Measurements from ENCODE around the gene CNTN4. TPM values are rescaled to one million over a fixed set of nuclear protein-coding genes. Genes with fewer than 3 reads are reported as not detected.

CNTN4 gene
- total RNA-seq, 3 donors from 2014 or later, result 6.6 to 16.7 (median 16.7) TPM

DNA sequence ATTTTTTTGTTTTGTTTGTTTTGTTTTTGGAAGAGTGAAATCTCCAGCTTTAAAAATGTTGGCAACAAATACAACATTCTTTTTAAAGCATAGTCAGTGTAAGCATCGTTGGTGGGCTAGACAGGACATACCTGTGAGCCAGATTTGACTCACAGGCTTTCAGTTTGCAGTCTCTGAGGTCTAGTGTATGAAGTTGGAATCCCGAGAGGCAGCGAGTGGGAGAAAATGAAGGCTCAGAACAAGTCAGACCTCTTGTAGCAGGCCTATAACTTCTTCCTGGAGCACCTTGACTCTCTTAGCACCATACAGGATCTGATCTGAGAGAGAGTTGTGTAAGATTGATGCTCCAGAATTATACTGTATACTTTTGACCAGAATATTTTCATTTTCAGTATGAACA, 60.2 kb downstream of the CNTN4 start:
- no peak for TF ChIP-seq POLR2A (IDR thresholded peaks at IDR 0.05)
- TF ChIP-seq, protein P1, sequence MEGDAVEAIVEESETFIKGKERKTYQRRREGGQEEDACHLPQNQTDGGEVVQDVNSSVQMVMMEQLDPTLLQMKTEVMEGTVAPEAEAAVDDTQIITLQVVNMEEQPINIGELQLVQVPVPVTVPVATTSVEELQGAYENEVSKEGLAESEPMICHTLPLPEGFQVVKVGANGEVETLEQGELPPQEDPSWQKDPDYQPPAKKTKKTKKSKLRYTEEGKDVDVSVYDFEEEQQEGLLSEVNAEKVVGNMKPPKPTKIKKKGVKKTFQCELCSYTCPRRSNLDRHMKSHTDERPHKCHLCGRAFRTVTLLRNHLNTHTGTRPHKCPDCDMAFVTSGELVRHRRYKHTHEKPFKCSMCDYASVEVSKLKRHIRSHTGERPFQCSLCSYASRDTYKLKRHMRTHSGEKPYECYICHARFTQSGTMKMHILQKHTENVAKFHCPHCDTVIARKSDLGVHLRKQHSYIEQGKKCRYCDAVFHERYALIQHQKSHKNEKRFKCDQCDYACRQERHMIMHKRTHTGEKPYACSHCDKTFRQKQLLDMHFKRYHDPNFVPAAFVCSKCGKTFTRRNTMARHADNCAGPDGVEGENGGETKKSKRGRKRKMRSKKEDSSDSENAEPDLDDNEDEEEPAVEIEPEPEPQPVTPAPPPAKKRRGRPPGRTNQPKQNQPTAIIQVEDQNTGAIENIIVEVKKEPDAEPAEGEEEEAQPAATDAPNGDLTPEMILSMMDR (IDR thresholded peaks at IDR 0.05), result no peak
- no peak for TF ChIP-seq POLR2AphosphoS5 (IDR thresholded peaks at IDR 0.05)
- intact Hi-C loops (cut with DNase I; ENCODE audit: low total_unique reads), result no loop called here
- no peak for DNase-seq (ENCODE audit: low spot score in 2 of 2)
- no peaks in the 10 kb centered on the region for H3K27me3 ChIP-seq
- no peak overlapping the region for H3K27ac ChIP-seq
- H3K4me3 ChIP-seq, result no peak overlapping the region
- no peaks in the 10 kb centered on the region for H3K4me1 ChIP-seq
- H3K36me3 ChIP-seq, result no peaks in the 10 kb centered on the region
- H3K9me3 ChIP-seq, result no peaks in the 10 kb centered on the region

- Histone ChIP-seq H3K4me1 (no peaks in the 10 kb centered on the region), H3K9me3 (no peaks in the 10 kb centered on the region), H3K27me3 (no peaks in the 10 kb centered on the region), H3K4me3 (no peak overlapping the region), H3K36me3 (no peaks in the 10 kb centered on the region), H3K27ac (no peak overlapping the region)
- no peak for DNase-seq (ENCODE audit: low spot score in 2 of 2)
- TF ChIP-seq, protein P1 (IDR thresholded peaks at IDR 0.05), result no peak
- TF ChIP-seq POLR2A (IDR thresholded peaks at IDR 0.05) (no peak), POLR2AphosphoS5 (IDR thresholded peaks at IDR 0.05) (no peak)
- intact Hi-C loops (cut with DNase I; ENCODE audit: low total_unique reads), result no loop called here
Observed at GRCh38 chr3:2166552-2166951, 67.9 kb downstream of the CNTN4 start.

GRCh38 chr3:2172561-2173171, 74.0 kb downstream of the CNTN4 start:
- H3K27ac ChIP-seq, result no peak overlapping the region
- H3K27me3 ChIP-seq, result no peaks in the 10 kb centered on the region
- intact Hi-C loops (cut with DNase I; ENCODE audit: low total_unique reads), result no loop called here
- H3K4me3 ChIP-seq, result no peak overlapping the region
- H3K9me3 ChIP-seq, result no peaks in the 10 kb centered on the region
- TF ChIP-seq, protein P1 (IDR thresholded peaks at IDR 0.05), result no peak
- TF ChIP-seq POLR2A (IDR thresholded peaks at IDR 0.05) (no peak), POLR2AphosphoS5 (IDR thresholded peaks at IDR 0.05) (no peak)
- H3K36me3 ChIP-seq, result no peaks in the 10 kb centered on the region
- H3K4me1 ChIP-seq, result no peaks in the 10 kb centered on the region
- DNase-seq (ENCODE audit: low spot score in 2 of 2), result no peak

GRCh38 chr3:2180634-2181033, 82.0 kb downstream of the CNTN4 start:
- no peak for DNase-seq (ENCODE audit: low spot score in 2 of 2)
- TF ChIP-seq, protein P1 (IDR thresholded peaks at IDR 0.05), result no peak
- TF ChIP-seq POLR2AphosphoS5 (IDR thresholded peaks at IDR 0.05) (no peak), POLR2A (IDR thresholded peaks at IDR 0.05) (no peak)
- Histone ChIP-seq H3K9me3 (no peaks in the 10 kb centered on the region), H3K4me3 (no peak overlapping the region), H3K27ac (no peak overlapping the region), H3K4me1 (no peaks in the 10 kb centered on the region), H3K36me3 (no peaks in the 10 kb centered on the region), H3K27me3 (no peaks in the 10 kb centered on the region)
- intact Hi-C loops (cut with DNase I; ENCODE audit: low total_unique reads), result no loop called here

GRCh38 chr3:2198776-2199279, 100.2 kb downstream of the CNTN4 start:
- intact Hi-C loops (cut with DNase I; ENCODE audit: low total_unique reads), result no loop called here
- Histone ChIP-seq H3K9me3 (no peaks in the 10 kb centered on the region), H3K27me3 (no peaks in the 10 kb centered on the region), H3K4me1 (no peaks in the 10 kb centered on the region), H3K27ac (no peak overlapping the region), H3K4me3 (no peak overlapping the region), H3K36me3 (no peaks in the 10 kb centered on the region)
- no peak for TF ChIP-seq POLR2A (IDR thresholded peaks at IDR 0.05)
- TF ChIP-seq, protein P1 (IDR thresholded peaks at IDR 0.05), result no peak
- TF ChIP-seq POLR2AphosphoS5 (IDR thresholded peaks at IDR 0.05), result no peak
- DNase-seq (ENCODE audit: low spot score in 2 of 2), result no peak

Data from breast epithelium (tissue), 4 donors.